Cardiac muscle cell (in vitro differentiated cells and primary cell): ENCODE data around the gene HPGDS. TPM values are rescaled to one million over a fixed set of nuclear protein-coding genes. Genes with fewer than 3 reads are reported as not detected.

Experiments used
- DNase-seq, 2 donors: peaks; one replicate each; pipeline versions ENCODE4 v3.0.0 to v3.0.0-alpha.2; 2010 to 2017; ENCODE audit warnings: low read depth in 1 of 2, low spot score in 1 of 2
- H3K27ac ChIP-seq: fragments of 200-600 bp; sonication (generic); 2 replicates; pipeline ENCODE4 v1.5.1; 2016
- H3K27me3 ChIP-seq: fragments of 200-600 bp; sonication (generic); 2 replicates; pipeline ENCODE4 v1.6.0; 2016; ENCODE audit warnings: control low read depth
- H3K36me3 ChIP-seq: fragments of 200-600 bp; sonication (generic); 2 replicates; pipeline ENCODE4 v1.5.1; 2016; ENCODE audit warnings: control low read depth
- H3K4me1 ChIP-seq: fragments of 200-600 bp; sonication (generic); 2 replicates; pipeline ENCODE4 v1.8.1; 2017; ENCODE audit warnings: low read depth, mild to moderate bottlenecking, mixed run types
- H3K4me3 ChIP-seq: fragments of 200-600 bp; sonication (generic); 2 replicates; pipeline ENCODE4 v1.5.1; 2016; ENCODE audit warnings: mild to moderate bottlenecking
- H3K9me3 ChIP-seq: fragments of 200-600 bp; sonication (generic); 2 replicates; pipeline ENCODE4 v1.5.1; 2017; ENCODE audit warnings: low read depth, mild to moderate bottlenecking, control low read depth
- polyA plus RNA-seq: library from polyadenylated mRNA; unstranded; fragments of >200 nt; fragmentation: Nextera tagmentation; extraction: Ambion mirVana; gene quantifications from 2 replicates; pipeline ENCODE4 v1.2.1, GENCODE V29; 2016
- total RNA-seq: library from RNA; depleted of rRNA; stranded (reverse); fragments of >200 nt; gene quantifications from 2 replicates; pipeline ENCODE4 v1.2.3, GENCODE V29; 2016
- TF ChIP-seq, protein P1 (sequence below): IDR thresholded peaks from 2 replicates; pipeline ENCODE4 v1.5.1; 2012; ENCODE audit warnings: low read depth, mild to moderate bottlenecking, low read length

Gene HPGDS
- total and polyA plus RNA-seq, 2 experiments from 2014 or later, result not detected

DNA sequence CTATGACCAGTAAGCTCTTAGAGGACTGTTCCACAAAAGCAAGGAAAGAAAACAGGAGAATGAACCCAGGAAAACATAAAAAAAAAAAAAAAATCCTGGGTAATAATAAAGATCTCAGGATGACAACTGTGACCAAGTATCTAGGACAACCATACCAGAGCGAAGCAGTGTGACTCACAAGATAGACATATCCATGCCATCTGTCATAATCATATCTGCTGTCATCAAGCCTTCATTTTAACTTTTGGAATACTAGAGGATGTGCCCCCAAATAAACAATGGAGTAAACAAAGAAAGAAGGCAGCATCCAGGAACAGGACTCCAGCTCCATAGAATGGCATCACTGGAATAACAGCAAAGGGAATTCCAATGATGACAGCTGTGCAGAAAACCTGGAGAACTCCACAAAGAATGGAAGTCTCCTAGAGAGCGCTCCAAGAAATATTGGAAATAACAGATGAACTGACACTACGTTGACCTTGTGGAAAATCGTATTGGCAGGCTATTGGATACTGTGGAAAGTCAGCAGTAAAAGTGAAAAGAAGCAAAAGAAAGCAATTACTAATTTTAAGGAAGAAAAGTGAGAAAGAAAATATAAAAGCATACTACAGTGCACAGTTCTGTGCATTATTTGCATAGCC is 35.3 kb downstream of the HPGDS start:
- peaks cover 41% of the 10 kb centered on the region for H3K4me1 ChIP-seq
- TF ChIP-seq, protein P1, sequence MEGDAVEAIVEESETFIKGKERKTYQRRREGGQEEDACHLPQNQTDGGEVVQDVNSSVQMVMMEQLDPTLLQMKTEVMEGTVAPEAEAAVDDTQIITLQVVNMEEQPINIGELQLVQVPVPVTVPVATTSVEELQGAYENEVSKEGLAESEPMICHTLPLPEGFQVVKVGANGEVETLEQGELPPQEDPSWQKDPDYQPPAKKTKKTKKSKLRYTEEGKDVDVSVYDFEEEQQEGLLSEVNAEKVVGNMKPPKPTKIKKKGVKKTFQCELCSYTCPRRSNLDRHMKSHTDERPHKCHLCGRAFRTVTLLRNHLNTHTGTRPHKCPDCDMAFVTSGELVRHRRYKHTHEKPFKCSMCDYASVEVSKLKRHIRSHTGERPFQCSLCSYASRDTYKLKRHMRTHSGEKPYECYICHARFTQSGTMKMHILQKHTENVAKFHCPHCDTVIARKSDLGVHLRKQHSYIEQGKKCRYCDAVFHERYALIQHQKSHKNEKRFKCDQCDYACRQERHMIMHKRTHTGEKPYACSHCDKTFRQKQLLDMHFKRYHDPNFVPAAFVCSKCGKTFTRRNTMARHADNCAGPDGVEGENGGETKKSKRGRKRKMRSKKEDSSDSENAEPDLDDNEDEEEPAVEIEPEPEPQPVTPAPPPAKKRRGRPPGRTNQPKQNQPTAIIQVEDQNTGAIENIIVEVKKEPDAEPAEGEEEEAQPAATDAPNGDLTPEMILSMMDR, result no peak
- H3K4me3 ChIP-seq, result no peak overlapping the region
- no peaks in the 10 kb centered on the region for H3K36me3 ChIP-seq
- H3K27ac ChIP-seq, result no peak overlapping the region
- H3K27me3 ChIP-seq, result no peaks in the 10 kb centered on the region
- peak in 1 of 2 donors; percentile 27 for DNase-seq
- no peaks in the 10 kb centered on the region for H3K9me3 ChIP-seq

DNA sequence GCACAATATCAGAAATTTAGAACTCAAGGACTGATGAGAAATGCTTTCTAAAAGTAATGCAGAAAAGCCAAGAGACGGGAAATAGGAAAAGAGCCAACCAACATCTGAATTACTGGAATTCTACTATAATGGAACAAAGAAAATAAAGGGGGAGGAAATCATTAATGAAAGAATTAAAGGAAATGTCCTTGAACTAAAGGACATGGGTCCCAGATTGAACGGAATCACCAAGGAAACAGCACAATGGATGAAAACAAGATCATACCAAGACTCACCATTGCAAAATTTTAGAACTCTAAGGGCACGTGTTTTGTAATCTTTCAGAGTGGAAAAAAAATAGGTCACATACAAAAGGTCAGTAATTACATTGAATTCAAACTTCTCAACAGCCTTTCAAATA is 35.9 kb downstream of the HPGDS start:
- H3K27ac ChIP-seq, result no peak overlapping the region
- H3K9me3 ChIP-seq, result no peaks in the 10 kb centered on the region
- DNase-seq, result peak in 1 of 2 donors; percentile 49
- no peak overlapping the region for H3K4me3 ChIP-seq
- no peaks in the 10 kb centered on the region for H3K27me3 ChIP-seq
- TF ChIP-seq, protein P1, result no peak
- H3K36me3 ChIP-seq, result no peaks in the 10 kb centered on the region
- peaks cover 41% of the 10 kb centered on the region for H3K4me1 ChIP-seq

DNA sequence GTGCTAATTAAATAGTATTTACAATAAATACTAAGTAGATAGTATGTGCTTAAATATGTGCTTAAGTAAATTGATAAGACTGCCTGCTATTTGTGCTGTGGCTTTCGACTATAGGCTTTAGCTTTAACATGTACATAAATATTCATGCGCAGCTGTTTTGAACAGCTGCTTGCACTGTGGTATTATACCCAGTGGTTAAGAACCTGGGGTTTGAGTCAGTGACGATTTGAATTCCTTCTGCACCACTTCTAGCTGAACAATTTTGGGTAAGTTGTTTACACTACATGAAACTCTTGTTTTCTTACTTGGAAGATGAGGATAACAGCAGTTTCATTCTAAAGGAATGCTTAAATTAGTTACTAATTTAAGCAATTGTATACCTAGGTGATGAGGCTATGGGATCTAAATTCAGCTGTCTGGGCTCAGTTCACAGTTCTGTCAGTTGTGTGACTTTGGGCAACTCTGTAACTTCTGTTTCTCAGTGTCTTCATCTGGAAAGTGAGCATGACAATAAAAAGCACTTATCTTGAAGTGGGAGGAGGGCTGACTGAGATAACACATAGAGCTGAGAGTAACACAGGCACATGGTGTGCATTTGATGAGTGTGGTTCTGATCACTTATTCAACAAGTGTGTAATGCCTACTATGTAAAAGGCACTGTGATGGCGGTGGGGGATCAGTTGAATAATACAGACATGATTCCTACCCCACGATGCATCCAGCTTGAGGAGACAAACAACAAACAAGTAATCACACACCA is 37.0 kb downstream of the HPGDS start:
- Histone ChIP-seq H3K4me1 (peaks cover 41% of the 10 kb centered on the region), H3K27me3 (no peaks in the 10 kb centered on the region), H3K27ac (peak overlapping the region; percentile 36), H3K4me3 (no peak overlapping the region), H3K36me3 (no peaks in the 10 kb centered on the region), H3K9me3 (no peaks in the 10 kb centered on the region)
- TF ChIP-seq, protein P1, result no peak
- DNase-seq, result peak in 1 of 2 donors; percentile 5

DNA sequence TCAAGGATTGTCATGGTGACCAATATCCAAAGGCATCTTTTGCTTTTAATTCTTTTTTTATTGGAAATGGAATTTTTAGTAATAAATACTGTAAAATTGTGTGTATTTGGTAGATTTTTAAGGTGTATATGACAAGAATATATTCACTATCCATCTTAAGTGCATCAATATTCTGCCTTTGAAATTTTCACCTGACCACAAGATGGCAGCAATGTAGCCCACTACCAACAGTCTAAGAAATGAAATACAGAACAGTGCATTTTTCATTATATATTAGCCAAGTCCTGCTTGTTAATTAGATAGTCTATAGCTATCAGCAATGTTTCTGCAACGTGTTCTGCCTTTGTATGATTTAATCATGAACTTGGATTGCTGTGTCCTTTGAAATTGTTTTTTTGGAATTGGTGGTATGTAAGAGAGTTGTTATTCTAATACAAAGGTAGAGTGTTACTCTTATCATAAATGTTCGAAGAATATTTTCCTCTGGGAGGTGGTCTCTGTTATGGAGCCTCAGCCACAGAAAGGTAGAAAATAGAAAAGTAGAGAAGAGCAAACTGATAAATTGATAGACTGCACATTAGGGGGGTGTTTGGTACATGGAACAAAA is 38.2 kb downstream of the HPGDS start:
- H3K4me3 ChIP-seq, result no peak overlapping the region
- peak overlapping the region; percentile 36 for H3K27ac ChIP-seq
- TF ChIP-seq, protein P1, result peak; percentile 64
- peak; percentile 56 to 63 for DNase-seq
- no peaks in the 10 kb centered on the region for H3K9me3 ChIP-seq
- H3K36me3 ChIP-seq, result no peaks in the 10 kb centered on the region
- no peaks in the 10 kb centered on the region for H3K27me3 ChIP-seq
- H3K4me1 ChIP-seq, result peaks cover 41% of the 10 kb centered on the region

DNA sequence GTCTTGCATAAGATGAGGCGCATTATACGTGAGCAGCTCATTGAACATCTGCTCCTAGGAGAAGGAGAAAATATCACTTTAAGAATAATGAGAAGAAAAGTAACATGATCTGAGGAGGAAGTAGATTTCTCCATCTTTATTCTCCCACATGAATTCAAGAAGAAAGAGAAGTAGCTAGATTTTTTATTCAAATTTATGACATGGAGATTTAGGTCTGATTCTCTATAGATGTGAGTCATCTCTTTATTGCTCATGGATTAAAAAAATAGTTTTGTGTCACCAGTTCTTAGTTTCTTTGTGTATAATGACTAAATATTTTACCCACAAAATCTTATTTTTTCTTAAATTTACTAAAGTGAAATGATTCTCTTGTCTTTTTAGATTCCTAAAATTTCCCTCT is 40.4 kb downstream of the HPGDS start:
- TF ChIP-seq, protein P1, result no peak
- no peaks in the 10 kb centered on the region for H3K36me3 ChIP-seq
- no peak for DNase-seq
- peaks cover 25% of the 10 kb centered on the region for H3K4me1 ChIP-seq
- no peaks in the 10 kb centered on the region for H3K27me3 ChIP-seq
- H3K4me3 ChIP-seq, result no peak overlapping the region
- no peaks in the 10 kb centered on the region for H3K9me3 ChIP-seq
- H3K27ac ChIP-seq, result no peak overlapping the region
